ENCODE results near the gene C10orf67.
"Not testable (repeated sequence)": the region's sequence is repeated elsewhere in the genome, so short reads cannot be mapped to it uniquely, and the experiment has no call there.

- TF ChIP-seq POLR2AphosphoS5 (IDR thresholded peaks at IDR 0.05); TAF1 (IDR thresholded peaks at IDR 0.05; ENCODE audit: low read depth); EP300 (conservative IDR thresholded peaks at IDR 0.05; ENCODE audit: poor library complexity, severe bottlenecking); RAD21 (conservative IDR thresholded peaks at IDR 0.05); REST (IDR thresholded peaks at IDR 0.05; ENCODE audit: borderline replicate concordance): not testable (repeated sequence)
Measured at GRCh38 chr10:23350706-23351105, 6.1 kb upstream of the C10orf67 start.
